Keratinocyte (primary cell): ENCODE measurements around the gene SCYGR3.

ENCODE experiments used
- CTCF ChIP-seq, 3 experiments: IDR thresholded peaks in 1 of 3; conservative IDR thresholded peaks in 1 of 3; optimal IDR thresholded peaks in 1 of 3; 2 replicates in 2 of 3; 3 replicates in 1 of 3; pipeline versions ENCODE3 to v1.5.1; 2011; ENCODE audit warnings: low read length in 3 of 3, mild to moderate bottlenecking in 3 of 3, moderate library complexity in 2 of 3, control low read depth in 1 of 3, inconsistent platforms in 1 of 3; ENCODE audit not compliant: insufficient read depth in 2 of 3; ENCODE audit errors: extremely low read depth in 1 of 3
- EZH2 ChIP-seq: IDR thresholded peaks from one replicate; pipeline ENCODE4 v1.6.1; 2012; ENCODE audit warnings: inconsistent platforms, mild to moderate bottlenecking, low read length, moderate library complexity

- TF ChIP-seq CTCF (optimal IDR thresholded peaks at IDR 0.05 in 1 of 3, IDR thresholded peaks at IDR 0.05 in 1 of 3, conservative IDR thresholded peaks at IDR 0.05 in 1 of 3; ENCODE audit: extremely low read depth in 1 of 3, insufficient read depth in 2 of 3, low read length in 3 of 3) (no peak), EZH2 (no peak)
These were observed 38.5 kb downstream of the SCYGR3 start for GRCh38 chr2:227576110-227576509.
